Ishikawa (cell line): ENCODE data around the gene ZPLD1.

Experiments
- CEBPB ChIP-seq: IDR thresholded peaks from 2 replicates; pipeline ENCODE4 v1.6.1; 2012
- EGR1 ChIP-seq: IDR thresholded peaks from 2 replicates; pipeline ENCODE4 v1.6.1; 2012
- REST ChIP-seq: IDR thresholded peaks from 2 replicates; pipeline ENCODE4 v1.6.1; 2012; ENCODE audit warnings: low read depth, mild to moderate bottlenecking
- YY1 ChIP-seq: IDR thresholded peaks from 2 replicates; pipeline ENCODE4 v1.6.1; 2012; ENCODE audit warnings: low read depth

- no peak for TF ChIP-seq CEBPB
- TF ChIP-seq YY1 = no peak
- no peak for TF ChIP-seq EGR1
- no peak for TF ChIP-seq REST
Observed at GRCh38 chr3:102525624-102526023, 90.8 kb downstream of the ZPLD1 start.
